DMS153 treated with DMSO at 0.1 percent for 48 hours (cell line): ENCODE results near the gene SORCS2.
A peak's percentile ranks its signal among the peaks of the same experiment; 100 is the strongest.

Experiments used
- DNase-seq: peaks from one replicate; lab custom pipeline; 2025; ENCODE audit not compliant: unreplicated experiment; lab: John Stamatoyannopoulos, UW

SORCS2 gene

GRCh38 chr4:7388627-7389026 lies 196.3 kb downstream of the SORCS2 start:
- no peak for DNase-seq

- DNase-seq, result no peak
These were observed 196.9 kb downstream of the SORCS2 start for GRCh38 chr4:7389101-7389701.

GRCh38 chr4:7389719-7390118 lies 197.4 kb downstream of the SORCS2 start:
- no peak for DNase-seq

GRCh38 chr4:7390336-7390735 lies 198.0 kb downstream of the SORCS2 start:
- no peak for DNase-seq

GRCh38 chr4:7390906-7391636 lies 198.7 kb downstream of the SORCS2 start:
- DNase-seq, result no peak

- no peak for DNase-seq
These were observed 199.5 kb downstream of the SORCS2 start for GRCh38 chr4:7391637-7392437.

- no peak for DNase-seq
These were observed 200.4 kb downstream of the SORCS2 start for GRCh38 chr4:7392438-7393421.

- DNase-seq, result no peak
These were observed 201.6 kb downstream of the SORCS2 start for GRCh38 chr4:7393601-7394575.

- DNase-seq, result no peak
These were observed 202.5 kb downstream of the SORCS2 start for GRCh38 chr4:7394681-7395451.

- DNase-seq, result no peak
These were observed 203.3 kb downstream of the SORCS2 start for GRCh38 chr4:7395645-7396044.

- no peak for DNase-seq
These were observed 204.0 kb downstream of the SORCS2 start for GRCh38 chr4:7396186-7396910.

- DNase-seq, result no peak
These were observed 205.1 kb downstream of the SORCS2 start for GRCh38 chr4:7397206-7398103.

- DNase-seq, result peak; percentile 39
These were observed 205.7 kb downstream of the SORCS2 start for GRCh38 chr4:7398104-7398423.

- DNase-seq, result no peak
These were observed 206.6 kb downstream of the SORCS2 start for GRCh38 chr4:7398788-7399439.

GRCh38 chr4:7399440-7400234 lies 207.3 kb downstream of the SORCS2 start:
- no peak for DNase-seq

- no peak for DNase-seq
These were observed 208.4 kb downstream of the SORCS2 start for GRCh38 chr4:7400671-7401298.
